Spleen (tissue), 7 donors: Measurements from ENCODE around the gene SLC25A51.

ENCODE experiments used
- CTCF ChIP-seq, 11 experiments: fragments of 200-600 bp in 7 of 11; fragments of 450-650 bp in 4 of 11; sonication (generic) in 4 of 11; IDR thresholded peaks in 8 of 11; conservative IDR thresholded peaks in 3 of 11; 1 replicate in 7 of 11; 2 replicates in 4 of 11; pipeline versions ENCODE4 v1.4.0 to v1.8.0; 2016 to 2021; ENCODE audit warnings: antibody characterized with exemption in 11 of 11, inconsistent platforms in 4 of 11, mild to moderate bottlenecking in 1 of 11
- POLR2A ChIP-seq, 3 donors: fragments of 450-650 bp; IDR thresholded peaks; one replicate each; pipeline ENCODE4 v1.5.1; 2017; ENCODE audit warnings: antibody characterized with exemption in 3 of 3, mild to moderate bottlenecking in 1 of 3
- donor health status: DM: no; HTN: no; CAD: no; lungs with moderate emphysema.
- donor health status: DM: no; HTN: no; CAD: no.
- donor health status: DM: no; HTN: no; CAD: no.

DNA sequence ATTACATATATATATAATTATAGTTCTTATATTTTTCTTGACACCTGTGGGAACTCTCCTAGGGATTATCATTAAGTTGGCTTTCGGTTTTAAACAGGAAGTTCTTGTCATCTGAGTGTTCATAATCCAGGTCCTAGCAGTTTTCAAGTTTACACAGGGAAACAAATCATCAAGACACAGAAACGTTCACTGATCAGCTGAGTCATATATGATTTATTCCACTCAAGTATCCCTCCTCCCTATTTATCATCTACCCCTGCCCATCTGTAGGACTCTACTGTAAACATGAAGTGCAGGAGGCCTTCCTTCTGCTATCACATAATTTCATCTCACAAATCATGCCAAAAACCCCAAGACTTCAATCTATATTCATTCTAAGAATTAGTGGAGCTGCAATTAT, 6.3 kb downstream of the SLC25A51 start:
- TF ChIP-seq CTCF (IDR thresholded peaks at IDR 0.05 in 8 of 11, conservative IDR thresholded peaks at IDR 0.05 in 3 of 11) = no peak
- TF ChIP-seq POLR2A (IDR thresholded peaks at IDR 0.05) = no peak
